GM12878 (cell line): ENCODE results near the gene ASB10. TPM values are rescaled to one million over a fixed set of nuclear protein-coding genes. Genes with fewer than 3 reads are reported as not detected.
A peak's percentile ranks its signal among the peaks of the same experiment; 100 is the strongest.

Experiments
- ATF3 ChIP-seq: IDR thresholded peaks from 2 replicates; pipeline ENCODE4 v1.6.1; 2011; ENCODE audit warnings: low read depth, mild to moderate bottlenecking, low read length, moderate library complexity, borderline replicate concordance; ENCODE audit errors: extremely low read depth
- BHLHE40 ChIP-seq, 2 experiments: fragments of 450-650 bp in 1 of 2; IDR thresholded peaks; 2 replicates each; pipeline ENCODE4 v1.6.1; 2011 to 2017; ENCODE audit warnings: low read depth in 2 of 2, borderline replicate concordance in 1 of 2, improper control_type of control experiment in 1 of 2, low read length in 1 of 2, mild to moderate bottlenecking in 1 of 2
- IKZF2 ChIP-seq, 2 experiments: fragments of 450-650 bp; IDR thresholded peaks; 2 replicates each; pipeline ENCODE4 v1.6.1; 2017; ENCODE audit warnings: mild to moderate bottlenecking in 2 of 2, moderate library complexity in 2 of 2
- IRF3 ChIP-seq: fragments of 450-650 bp; IDR thresholded peaks from 2 replicates; pipeline ENCODE4 v1.6.1; 2014; ENCODE audit warnings: mild to moderate bottlenecking
- KDM1A ChIP-seq: fragments of 200-600 bp; sonication (generic); IDR thresholded peaks from 2 replicates; pipeline ENCODE4 v1.6.1; 2016; ENCODE audit warnings: borderline replicate concordance
- LARP7 ChIP-seq: fragments of 450-650 bp; IDR thresholded peaks from 2 replicates; pipeline ENCODE4 v1.6.1; 2017; ENCODE audit warnings: mild to moderate bottlenecking
- MLLT1 ChIP-seq: fragments of 450-650 bp; IDR thresholded peaks from 2 replicates; pipeline ENCODE4 v1.6.1; 2016; ENCODE audit warnings: mild to moderate bottlenecking
- NBN ChIP-seq: fragments of 450-650 bp; IDR thresholded peaks from 2 replicates; pipeline ENCODE4 v1.6.1; 2016
- POLR2AphosphoS5 ChIP-seq: IDR thresholded peaks from 2 replicates; pipeline ENCODE4 v1.6.1; 2011; ENCODE audit warnings: mild to moderate bottlenecking, low read length, inconsistent platforms
- RELA ChIP-seq: fragments of 450-650 bp; IDR thresholded peaks from 2 replicates; pipeline ENCODE4 v1.8.0; 2014; ENCODE audit warnings: borderline replicate concordance; ENCODE audit not compliant: partially characterized antibody
- SIN3A ChIP-seq: IDR thresholded peaks from 2 replicates; pipeline ENCODE4 v1.6.1; 2012; ENCODE audit warnings: low read depth, low read length, improper control_type of control experiment
- SREBF1 ChIP-seq: IDR thresholded peaks from 2 replicates; pipeline ENCODE4 v1.6.1; 2012; ENCODE audit warnings: mild to moderate bottlenecking, low read length
- TAF1 ChIP-seq: IDR thresholded peaks from 2 replicates; pipeline ENCODE4 v1.6.1; 2011; ENCODE audit warnings: mild to moderate bottlenecking, low read depth, low read length, borderline replicate concordance
- TARDBP ChIP-seq: IDR thresholded peaks from 2 replicates; pipeline ENCODE4 v1.6.1; 2016; ENCODE audit warnings: borderline replicate concordance
- ZBTB40 ChIP-seq: fragments of 450-650 bp; IDR thresholded peaks from 2 replicates; pipeline ENCODE4 v1.6.1; 2016; ENCODE audit warnings: mild to moderate bottlenecking, moderate library complexity, borderline replicate concordance
- ZNF622 ChIP-seq: fragments of 450-650 bp; IDR thresholded peaks from 2 replicates; pipeline ENCODE4 v1.6.1; 2017; ENCODE audit warnings: mild to moderate bottlenecking, inconsistent platforms
- polyA plus RNA-seq, 11 experiments: library from polyadenylated mRNA; depleted of rRNA in 4 of 11; unstranded in 6 of 11; stranded (reverse) in 5 of 11; fragments of >200 nt; fragmentation: Nextera tagmentation in 4 of 11; fragmentation: Illumina TruSeq in 1 of 11; extraction: Ambion mirVana in 4 of 11; extraction: Trizol in 1 of 11; gene quantifications; 1 replicate in 1 of 11; 2 replicates in 10 of 11; pipeline versions ENCODE4 v1.2.1 to v1.2.3, GENCODE V29; 2011 to 2016; ENCODE audit warnings: inconsistent platforms in 2 of 11, missing spikeins in 2 of 11, low read depth in 1 of 11
- total RNA-seq, 4 experiments: library from RNA; depleted of rRNA in 3 of 4; stranded (reverse); fragments of >200 nt in 3 of 4; fragmentation: Illumina TruSeq in 1 of 4; extraction: Trizol in 1 of 4; gene quantifications; 2 replicates each; pipeline versions ENCODE4 v1.2.1 to v1.2.3, GENCODE V29; 2013 to 2021
- TF ChIP-seq, protein P1 (sequence below): fragments of 450-650 bp; IDR thresholded peaks from 2 replicates; pipeline ENCODE4 v1.6.1; 2017; ENCODE audit warnings: low read depth, mild to moderate bottlenecking, moderate library complexity
- TF ChIP-seq, protein P2 (sequence below): fragments of 450-650 bp; IDR thresholded peaks from 2 replicates; pipeline ENCODE4 v1.6.1; 2016; ENCODE audit warnings: mild to moderate bottlenecking

The ASB10 gene
- total and polyA plus RNA-seq, 10 of the 15 experiments (the other 5 are each of a cell fraction or from before 2014, with no cell fraction given): not detected

- TF ChIP-seq, protein P1, sequence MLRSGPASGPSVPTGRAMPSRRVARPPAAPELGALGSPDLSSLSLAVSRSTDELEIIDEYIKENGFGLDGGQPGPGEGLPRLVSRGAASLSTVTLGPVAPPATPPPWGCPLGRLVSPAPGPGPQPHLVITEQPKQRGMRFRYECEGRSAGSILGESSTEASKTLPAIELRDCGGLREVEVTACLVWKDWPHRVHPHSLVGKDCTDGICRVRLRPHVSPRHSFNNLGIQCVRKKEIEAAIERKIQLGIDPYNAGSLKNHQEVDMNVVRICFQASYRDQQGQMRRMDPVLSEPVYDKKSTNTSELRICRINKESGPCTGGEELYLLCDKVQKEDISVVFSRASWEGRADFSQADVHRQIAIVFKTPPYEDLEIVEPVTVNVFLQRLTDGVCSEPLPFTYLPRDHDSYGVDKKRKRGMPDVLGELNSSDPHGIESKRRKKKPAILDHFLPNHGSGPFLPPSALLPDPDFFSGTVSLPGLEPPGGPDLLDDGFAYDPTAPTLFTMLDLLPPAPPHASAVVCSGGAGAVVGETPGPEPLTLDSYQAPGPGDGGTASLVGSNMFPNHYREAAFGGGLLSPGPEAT: peak; percentile 75; the same call in 1 of the 2 replicates
- TF ChIP-seq SIN3A (peak; percentile 93), MLLT1 (0 out of 2 replicates have a peak, but pooled peaks have one; percentile 33), SREBF1 (peak; percentile 49; the same call in 1 of the 2 replicates), RELA (peak; percentile 60), IKZF2 (IDR thresholded peaks at IDR 0.05) (peak in 1 of 2 experiments; percentile 42; a peak in 2 of 4 replicates), TARDBP (peak; percentile 92; the same call in 1 of the 2 replicates), KDM1A (no peak), LARP7 (no peak), POLR2AphosphoS5 (peak; percentile 54; the same call in 1 of the 2 replicates), TAF1 (0 out of 2 replicates have a peak, but pooled peaks have one; percentile 11), NBN (peak; percentile 93), IRF3 (peak; percentile 58; the same call in 1 of the 2 replicates), ZNF622 (no peak), ZBTB40 (peak; percentile 67; the same call in 1 of the 2 replicates), ATF3 (peak; percentile 90), BHLHE40 (IDR thresholded peaks at IDR 0.05; ENCODE audit: borderline replicate concordance in 1 of 2, low read depth in 2 of 2, low read length in 1 of 2) (peak; percentile 48 to 80; a peak in 3 of 4 replicates)
- TF ChIP-seq, protein P2, sequence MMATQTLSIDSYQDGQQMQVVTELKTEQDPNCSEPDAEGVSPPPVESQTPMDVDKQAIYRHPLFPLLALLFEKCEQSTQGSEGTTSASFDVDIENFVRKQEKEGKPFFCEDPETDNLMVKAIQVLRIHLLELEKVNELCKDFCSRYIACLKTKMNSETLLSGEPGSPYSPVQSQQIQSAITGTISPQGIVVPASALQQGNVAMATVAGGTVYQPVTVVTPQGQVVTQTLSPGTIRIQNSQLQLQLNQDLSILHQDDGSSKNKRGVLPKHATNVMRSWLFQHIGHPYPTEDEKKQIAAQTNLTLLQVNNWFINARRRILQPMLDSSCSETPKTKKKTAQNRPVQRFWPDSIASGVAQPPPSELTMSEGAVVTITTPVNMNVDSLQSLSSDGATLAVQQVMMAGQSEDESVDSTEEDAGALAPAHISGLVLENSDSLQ: peak; percentile 78
Measured at GRCh38 chr7:151226875-151227782, 40.1 kb upstream of the ASB10 start, which contains the start of gene ABCF2 (continued).
